CD4-positive, CD25-positive, alpha-beta regulatory T cell (primary cell): ENCODE measurements around the gene GALNS. TPM values are rescaled to one million over a fixed set of nuclear protein-coding genes. Genes with fewer than 3 reads are reported as not detected.

Experiments used
- ATAC-seq, 2 donors: fragments of 150-1000 bp; cut with Tn5 transposase; one replicate each; pipeline ENCODE4 v1.10.0; 2021; ENCODE audit warnings: low read depth in 2 of 2, moderate number of reproducible peaks in 2 of 2, moderate library complexity in 1 of 2
- DNase-seq, 3 donors: peaks; one replicate each; pipeline versions ENCODE4 v3.0.0 to v3.0.0-alpha.2; 2012 to 2022; ENCODE audit warnings: mixed read lengths in 1 of 3
- H3K27ac ChIP-seq: one replicate; pipeline ENCODE4 v1.7.0; 2013; ENCODE audit warnings: mild to moderate bottlenecking, low read length; ENCODE audit not compliant: insufficient read depth, poor library complexity, severe bottlenecking
- H3K27me3 ChIP-seq: one replicate; pipeline ENCODE4 v1.7.0; 2013; ENCODE audit warnings: low read length; ENCODE audit not compliant: control insufficient read depth, insufficient read depth
- H3K36me3 ChIP-seq: one replicate; pipeline ENCODE4 v1.7.0; 2013; ENCODE audit warnings: mild to moderate bottlenecking, low read length, moderate library complexity; ENCODE audit not compliant: control insufficient read depth, insufficient read depth
- H3K4me1 ChIP-seq: 2 replicates; pipeline ENCODE4 v1.7.0; 2013; ENCODE audit warnings: mild to moderate bottlenecking, low read length; ENCODE audit not compliant: insufficient read depth, control insufficient read depth, poor library complexity, severe bottlenecking
- H3K4me3 ChIP-seq: one replicate; pipeline ENCODE4 v1.7.0; 2013; ENCODE audit warnings: low read depth, mild to moderate bottlenecking, low read length, moderate library complexity
- H3K9me3 ChIP-seq, 2 experiments: 1 replicate in 1 of 2; 2 replicates in 1 of 2; pipeline ENCODE4 v1.7.0; 2013; ENCODE audit warnings: low read length in 2 of 2, mild to moderate bottlenecking in 1 of 2, moderate library complexity in 1 of 2; ENCODE audit not compliant: control insufficient read depth in 2 of 2
- H3K27ac Mint-ChIP-seq, 3 donors: one replicate each; pipeline ENCODE4 v1.8.0; 2020 to 2022; ENCODE audit warnings: mild to moderate bottlenecking in 3 of 3, mixed read lengths in 3 of 3, moderate library complexity in 2 of 3
- H3K27me3 Mint-ChIP-seq: one replicate; pipeline ENCODE4 v1.8.0; 2022; ENCODE audit warnings: mild to moderate bottlenecking, mixed read lengths
- H3K36me3 Mint-ChIP-seq: one replicate; pipeline ENCODE4 v1.8.0; 2020; ENCODE audit warnings: mixed read lengths
- H3K4me1 Mint-ChIP-seq, 4 donors: one replicate each; pipeline ENCODE4 v1.8.0; 2020 to 2022; ENCODE audit warnings: mixed read lengths in 4 of 4, mild to moderate bottlenecking in 1 of 4
- H3K4me3 Mint-ChIP-seq, 4 donors: one replicate each; pipeline ENCODE4 v1.8.0; 2020 to 2022; ENCODE audit warnings: mild to moderate bottlenecking in 4 of 4, mixed read lengths in 4 of 4, moderate library complexity in 3 of 4
- H3K9me3 Mint-ChIP-seq, 7 donors: one replicate each; pipeline ENCODE4 v1.8.0; 2020 to 2022; ENCODE audit warnings: mixed read lengths in 7 of 7, mild to moderate bottlenecking in 3 of 7, moderate library complexity in 2 of 7
- polyA plus RNA-seq, 4 donors: library from polyadenylated mRNA; unstranded; fragments of 300-500 nt; fragmentation: Illumina TruSeq; gene quantifications; one replicate each; pipeline ENCODE4 v1.2.3, GENCODE V29; 2021
- total RNA-seq: library from RNA; stranded (reverse); gene quantifications from one replicate; pipeline ENCODE4 v1.2.3, GENCODE V29; 2022

GALNS gene
- total and polyA plus RNA-seq, 5 donors from 2014 or later, result 8.1 to 63.1 (median 12.5) TPM

- Histone ChIP-seq H3K4me1 (peaks cover 4% of the 10 kb centered on the region), H3K27me3 (no peaks in the 10 kb centered on the region), H3K9me3 (no peaks in the 10 kb centered on the region), H3K36me3 (peaks cover 2% of the 10 kb centered on the region), H3K27ac (no peak overlapping the region), H3K4me3 (no peak overlapping the region)
- Mint-ChIP-seq H3K4me3 (no peak overlapping the region), H3K9me3 (no peaks in the 10 kb centered on the region), H3K4me1 (peaks cover 0 to 3% (median 0%) of the 10 kb centered on the region in 4 donors), H3K27me3 (no peaks in the 10 kb centered on the region), H3K36me3 (no peaks in the 10 kb centered on the region), H3K27ac (no peak overlapping the region)
- no peak for ATAC-seq
- no peak for DNase-seq
Measured at GRCh38 chr16:88846088-88846487, 10.7 kb downstream of the GALNS start.

- Mint-ChIP-seq H3K27me3 (no peaks in the 10 kb centered on the region), H3K4me3 (no peak overlapping the region), H3K4me1 (peaks cover 0 to 3% (median 0%) of the 10 kb centered on the region in 4 donors), H3K27ac (no peak overlapping the region), H3K36me3 (peaks cover 3% of the 10 kb centered on the region), H3K9me3 (no peaks in the 10 kb centered on the region)
- Histone ChIP-seq H3K9me3 (no peaks in the 10 kb centered on the region), H3K27ac (no peak overlapping the region), H3K27me3 (no peaks in the 10 kb centered on the region), H3K4me1 (peaks cover 4% of the 10 kb centered on the region), H3K36me3 (peaks cover 14% of the 10 kb centered on the region), H3K4me3 (no peak overlapping the region)
- no peak for DNase-seq
- no peak for ATAC-seq
Measured at GRCh38 chr16:88844419-88845036, 12.2 kb downstream of the GALNS start.

GRCh38 chr16:88843256-88843655, 13.5 kb downstream of the GALNS start:
- Mint-ChIP-seq H3K4me1 (peaks cover 0 to 3% (median 0%) of the 10 kb centered on the region in 4 donors), H3K36me3 (peaks cover 6% of the 10 kb centered on the region), H3K27me3 (no peaks in the 10 kb centered on the region), H3K9me3 (no peaks in the 10 kb centered on the region), H3K27ac (no peak overlapping the region), H3K4me3 (no peak overlapping the region)
- Histone ChIP-seq H3K27me3 (no peaks in the 10 kb centered on the region), H3K36me3 (peaks cover 19% of the 10 kb centered on the region), H3K27ac (no peak overlapping the region), H3K4me1 (peaks cover 4% of the 10 kb centered on the region), H3K4me3 (no peak overlapping the region), H3K9me3 (no peaks in the 10 kb centered on the region)
- DNase-seq (no peak), ATAC-seq (no peak)

- Histone ChIP-seq H3K27ac (no peak overlapping the region), H3K4me3 (no peak overlapping the region), H3K4me1 (peaks cover 4% of the 10 kb centered on the region), H3K27me3 (no peaks in the 10 kb centered on the region), H3K36me3 (peaks cover 19% of the 10 kb centered on the region), H3K9me3 (no peaks in the 10 kb centered on the region)
- no peak for ATAC-seq
- Mint-ChIP-seq H3K9me3 (no peaks in the 10 kb centered on the region), H3K4me1 (peaks cover 0 to under 1% (median 0%) of the 10 kb centered on the region in 4 donors), H3K4me3 (no peak overlapping the region), H3K27ac (peak overlapping the region in 1 of 3 donors; percentile 48), H3K27me3 (no peaks in the 10 kb centered on the region), H3K36me3 (peaks cover 6% of the 10 kb centered on the region)
- no peak for DNase-seq
Measured at GRCh38 chr16:88842806-88843205, 13.9 kb downstream of the GALNS start.

GRCh38 chr16:88842308-88842756, 14.4 kb downstream of the GALNS start:
- no peak overlapping the region for H3K4me3 Mint-ChIP-seq

GRCh38 chr16:88841521-88842307, 15.0 kb downstream of the GALNS start:
- H3K9me3 ChIP-seq, result no peaks in the 10 kb centered on the region
- no peaks in the 10 kb centered on the region for H3K27me3 ChIP-seq
- H3K27ac Mint-ChIP-seq, result no peak overlapping the region
- H3K4me3 Mint-ChIP-seq, result no peak overlapping the region
- H3K36me3 Mint-ChIP-seq, result peaks cover 6% of the 10 kb centered on the region
- no peaks in the 10 kb centered on the region for H3K9me3 Mint-ChIP-seq
- peaks cover 4% of the 10 kb centered on the region for H3K4me1 ChIP-seq
- ATAC-seq (no peak), DNase-seq (peak in 1 of 3 donors; percentile 16)
- no peak overlapping the region for H3K27ac ChIP-seq
- H3K36me3 ChIP-seq, result peaks cover 19% of the 10 kb centered on the region
- no peaks in the 10 kb centered on the region for H3K27me3 Mint-ChIP-seq
- no peaks in the 10 kb centered on the region for H3K4me1 Mint-ChIP-seq
- H3K4me3 ChIP-seq, result no peak overlapping the region

More at GRCh38 chr16:88842308-88842756, 14.4 kb downstream of the GALNS start:
- DNase-seq (no peak), ATAC-seq (no peak)
- Histone ChIP-seq H3K4me1 (peaks cover 4% of the 10 kb centered on the region), H3K4me3 (no peak overlapping the region), H3K9me3 (no peaks in the 10 kb centered on the region), H3K27ac (no peak overlapping the region), H3K36me3 (peaks cover 19% of the 10 kb centered on the region), H3K27me3 (no peaks in the 10 kb centered on the region)
- H3K9me3 Mint-ChIP-seq, result no peaks in the 10 kb centered on the region
- no peaks in the 10 kb centered on the region for H3K27me3 Mint-ChIP-seq
- H3K4me1 Mint-ChIP-seq, result no peaks in the 10 kb centered on the region
- H3K36me3 Mint-ChIP-seq, result peaks cover 6% of the 10 kb centered on the region
- H3K27ac Mint-ChIP-seq, result no peak overlapping the region

GRCh38 chr16:88840600-88841215, 16.0 kb downstream of the GALNS start:
- Mint-ChIP-seq H3K36me3 (peaks cover 6% of the 10 kb centered on the region), H3K4me3 (no peak overlapping the region), H3K27ac (no peak overlapping the region), H3K4me1 (no peaks in the 10 kb centered on the region), H3K9me3 (no peaks in the 10 kb centered on the region), H3K27me3 (no peaks in the 10 kb centered on the region)
- Histone ChIP-seq H3K4me3 (no peak overlapping the region), H3K36me3 (peaks cover 19% of the 10 kb centered on the region), H3K27ac (no peak overlapping the region), H3K4me1 (peaks cover 4% of the 10 kb centered on the region), H3K9me3 (no peaks in the 10 kb centered on the region), H3K27me3 (no peaks in the 10 kb centered on the region)
- ATAC-seq (no peak), DNase-seq (no peak)
